Occipital lobe (tissue), 2 donors: ENCODE measurements around the gene RIC3. TPM values are rescaled to one million over a fixed set of nuclear protein-coding genes. Genes with fewer than 3 reads are reported as not detected.

Source experiments
- DNase-seq: peaks from one replicate; lab custom pipeline; 2025; lab: John Stamatoyannopoulos, UW
- total RNA-seq: library from RNA; depleted of rRNA; stranded (reverse); fragments of >200 nt; gene quantifications from one replicate; pipeline ENCODE4 v1.2.3, GENCODE V29; 2014

The RIC3 gene
- 55.7 TPM for total RNA-seq

GRCh38 chr11:8168485-8169257 lies at the start of gene RIC3:
Gene RIC3, minus strand, starts transcription at chr11:8169025. Its CDS starts 36 bp downstream, at chr11:8168989.
- DNase-seq, result peak; percentile 56

GRCh38 chr11:8218409-8218808 lies 49.6 kb upstream of the RIC3 start:
- no peak for DNase-seq

GRCh38 chr11:8217926-8218325 lies 49.1 kb upstream of the RIC3 start:
- no peak for DNase-seq

GRCh38 chr11:8217136-8217535 lies 48.3 kb upstream of the RIC3 start:
- no peak for DNase-seq

- no peak for DNase-seq
These were observed 44.6 kb upstream of the RIC3 start for GRCh38 chr11:8213376-8213775.

GRCh38 chr11:8209208-8209807 lies 40.5 kb upstream of the RIC3 start:
- no peak for DNase-seq

GRCh38 chr11:8207080-8208000 lies 38.5 kb upstream of the RIC3 start:
- DNase-seq, result no peak

GRCh38 chr11:8206251-8207079 lies 37.6 kb upstream of the RIC3 start:
- DNase-seq, result peak; percentile 38

GRCh38 chr11:8205566-8205965 lies 36.7 kb upstream of the RIC3 start:
- no peak for DNase-seq

GRCh38 chr11:8204596-8204995 lies 35.8 kb upstream of the RIC3 start:
- no peak for DNase-seq

- DNase-seq, result no peak
These were observed 35.2 kb upstream of the RIC3 start for GRCh38 chr11:8204025-8204424.

GRCh38 chr11:8203414-8203715 lies 34.5 kb upstream of the RIC3 start:
- DNase-seq, result no peak

GRCh38 chr11:8202516-8203413 lies 33.9 kb upstream of the RIC3 start:
- DNase-seq, result peak; percentile 25

- DNase-seq, result no peak
These were observed 33.0 kb upstream of the RIC3 start for GRCh38 chr11:8201644-8202365.

- DNase-seq, result no peak
These were observed 30.9 kb upstream of the RIC3 start for GRCh38 chr11:8199676-8200075.

GRCh38 chr11:8196749-8197148 lies 27.9 kb upstream of the RIC3 start:
- DNase-seq, result no peak

GRCh38 chr11:8194956-8195355 lies 26.1 kb upstream of the RIC3 start:
- no peak for DNase-seq

GRCh38 chr11:8192896-8193209 lies 24.0 kb upstream of the RIC3 start:
- no peak for DNase-seq

- peak; percentile 53 for DNase-seq
These were observed 23.4 kb upstream of the RIC3 start for GRCh38 chr11:8192016-8192895.
